Colon (tissue), 2 donors: Measurements from ENCODE around the gene HOXD13.

Source experiments
- FAIRE-seq: peaks from 2 replicates; lab custom pipeline; 2012; peaks lifted over from hg19 to GRCh38; lab: Jason Lieb, UNC
- donor health status: control.
- donor health status: control.

HOXD13 gene

DNA sequence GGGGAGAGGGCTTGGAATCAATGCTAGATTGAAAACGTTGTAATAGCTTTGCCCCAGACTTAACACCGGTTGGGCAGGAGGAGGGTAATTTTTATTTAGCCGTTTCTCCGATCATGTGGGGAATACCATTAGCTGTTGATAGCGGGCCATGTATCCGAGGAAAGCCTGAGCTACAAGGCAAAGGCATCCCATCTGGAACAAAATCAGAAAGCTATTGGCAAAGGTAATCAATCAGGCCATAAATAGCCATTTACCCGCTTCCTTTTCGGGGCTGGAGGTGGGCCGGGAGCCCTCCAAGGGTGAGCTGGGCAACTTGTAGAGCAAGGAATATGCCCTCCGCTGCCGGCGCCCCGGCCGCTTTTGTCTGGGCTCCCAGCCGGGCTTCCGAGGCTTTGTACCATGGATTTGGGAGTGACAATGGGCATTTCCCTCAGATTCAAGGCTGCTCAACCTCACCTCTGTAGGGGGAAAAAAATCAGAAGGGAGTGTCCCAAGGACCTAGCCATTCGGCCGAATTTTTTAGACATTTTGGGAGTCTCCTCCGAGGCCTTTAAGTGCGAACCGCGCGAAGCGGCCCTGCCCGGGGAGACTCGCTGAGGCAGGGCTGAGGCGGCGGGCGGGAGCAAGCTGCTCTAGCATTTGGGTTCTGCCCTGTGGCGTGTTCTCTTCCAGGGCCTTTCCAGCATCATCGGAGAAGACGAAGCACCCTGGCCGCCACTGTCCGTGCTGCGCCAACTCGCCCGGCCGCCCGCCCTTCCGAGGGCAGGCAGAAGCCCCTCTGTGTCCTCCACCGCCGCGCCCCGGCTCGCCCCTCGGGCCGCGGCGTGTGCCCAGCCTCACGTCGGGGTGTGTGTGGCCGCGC is 28.9 kb downstream of the HOXD13 start:
- FAIRE-seq, result no peak

DNA sequence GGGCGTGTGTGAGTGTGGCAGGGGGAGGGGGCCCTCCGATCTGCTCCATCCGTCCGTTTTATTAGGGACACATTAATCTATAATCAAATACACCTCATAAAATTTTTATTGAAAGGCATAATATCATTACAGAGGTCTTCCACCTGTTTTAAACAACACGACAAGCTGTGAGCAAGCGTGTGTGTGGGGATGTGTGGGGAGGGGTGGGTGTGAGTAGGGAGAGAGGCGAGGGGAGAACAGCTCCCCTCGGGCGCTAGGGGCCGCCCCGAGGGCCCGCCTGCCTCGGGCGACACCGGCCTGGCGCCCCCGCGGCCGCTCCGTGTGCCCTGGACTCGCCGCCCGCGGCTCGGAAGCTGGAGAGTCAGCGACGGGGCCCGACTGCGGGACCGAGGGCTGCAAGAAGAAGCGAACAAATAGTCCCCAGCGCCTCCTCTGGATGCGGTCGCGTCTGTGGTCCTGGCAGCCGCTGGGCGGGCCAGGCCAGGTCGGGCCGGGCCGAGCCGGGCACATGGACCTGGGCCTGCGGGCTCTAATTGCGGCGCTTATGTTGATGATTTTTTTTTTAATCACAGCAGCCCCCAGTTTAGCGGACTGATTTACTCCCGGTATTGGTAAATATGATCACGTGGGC is 29.6 kb downstream of the HOXD13 start:
- FAIRE-seq, result no peak

DNA sequence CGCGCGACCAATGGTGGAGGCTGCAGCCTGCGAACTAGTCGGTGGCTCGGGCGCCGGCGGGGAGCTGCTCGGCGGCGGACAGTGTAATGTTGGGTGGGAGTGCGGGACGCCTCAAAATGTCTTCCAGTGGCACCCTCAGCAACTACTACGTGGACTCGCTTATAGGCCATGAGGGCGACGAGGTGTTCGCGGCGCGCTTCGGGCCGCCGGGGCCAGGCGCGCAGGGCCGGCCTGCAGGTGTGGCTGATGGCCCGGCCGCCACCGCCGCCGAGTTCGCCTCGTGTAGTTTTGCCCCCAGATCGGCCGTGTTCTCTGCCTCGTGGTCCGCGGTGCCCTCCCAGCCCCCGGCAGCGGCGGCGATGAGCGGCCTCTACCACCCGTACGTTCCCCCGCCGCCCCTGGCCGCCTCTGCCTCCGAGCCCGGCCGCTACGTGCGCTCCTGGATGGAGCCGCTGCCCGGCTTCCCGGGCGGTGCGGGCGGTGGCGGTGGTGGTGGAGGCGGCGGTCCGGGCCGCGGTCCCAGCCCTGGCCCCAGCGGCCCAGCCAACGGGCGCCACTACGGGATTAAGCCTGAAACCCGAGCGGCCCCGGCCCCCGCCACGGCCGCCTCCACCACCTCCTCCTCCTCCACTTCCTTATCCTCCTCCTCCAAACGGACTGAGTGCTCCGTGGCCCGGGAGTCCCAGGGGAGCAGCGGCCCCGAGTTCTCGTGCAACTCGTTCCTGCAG is 30.3 kb downstream of the HOXD13 start, which contains the start of gene HOXD9:
Gene HOXD9 (plus strand): TSS at position 37 of the 728 bp plus-strand sequence. CDS start 50 bp downstream, at position 87.
- FAIRE-seq, result no peak

DNA sequence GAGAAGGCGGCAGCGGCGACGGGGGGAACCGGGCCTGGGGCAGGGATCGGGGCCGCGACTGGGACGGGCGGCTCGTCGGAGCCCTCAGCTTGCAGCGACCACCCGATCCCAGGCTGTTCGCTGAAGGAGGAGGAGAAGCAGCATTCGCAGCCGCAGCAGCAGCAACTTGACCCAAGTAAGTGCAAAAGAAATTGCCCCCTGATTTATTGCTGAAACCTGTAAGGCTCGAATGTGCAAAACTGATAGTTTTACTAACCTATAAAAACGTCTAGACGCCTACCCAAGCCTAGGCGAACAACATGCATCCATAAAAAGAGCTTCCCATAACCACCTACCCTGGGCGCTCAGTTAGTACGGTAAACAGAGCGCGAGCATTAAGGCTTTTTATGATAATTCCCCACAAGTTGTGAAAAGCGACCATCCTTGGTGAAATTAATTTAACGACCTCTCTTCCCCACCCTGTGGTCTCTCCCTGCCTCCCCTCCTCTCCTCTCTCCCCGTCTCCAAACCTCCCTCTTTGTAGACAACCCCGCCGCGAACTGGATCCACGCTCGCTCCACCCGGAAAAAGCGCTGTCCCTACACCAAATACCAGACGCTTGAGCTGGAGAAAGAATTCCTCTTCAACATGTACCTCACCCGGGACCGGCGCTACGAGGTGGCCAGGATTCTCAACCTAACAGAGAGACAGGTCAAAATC is 31.0 kb downstream of the HOXD13 start:
- FAIRE-seq, result no peak

DNA sequence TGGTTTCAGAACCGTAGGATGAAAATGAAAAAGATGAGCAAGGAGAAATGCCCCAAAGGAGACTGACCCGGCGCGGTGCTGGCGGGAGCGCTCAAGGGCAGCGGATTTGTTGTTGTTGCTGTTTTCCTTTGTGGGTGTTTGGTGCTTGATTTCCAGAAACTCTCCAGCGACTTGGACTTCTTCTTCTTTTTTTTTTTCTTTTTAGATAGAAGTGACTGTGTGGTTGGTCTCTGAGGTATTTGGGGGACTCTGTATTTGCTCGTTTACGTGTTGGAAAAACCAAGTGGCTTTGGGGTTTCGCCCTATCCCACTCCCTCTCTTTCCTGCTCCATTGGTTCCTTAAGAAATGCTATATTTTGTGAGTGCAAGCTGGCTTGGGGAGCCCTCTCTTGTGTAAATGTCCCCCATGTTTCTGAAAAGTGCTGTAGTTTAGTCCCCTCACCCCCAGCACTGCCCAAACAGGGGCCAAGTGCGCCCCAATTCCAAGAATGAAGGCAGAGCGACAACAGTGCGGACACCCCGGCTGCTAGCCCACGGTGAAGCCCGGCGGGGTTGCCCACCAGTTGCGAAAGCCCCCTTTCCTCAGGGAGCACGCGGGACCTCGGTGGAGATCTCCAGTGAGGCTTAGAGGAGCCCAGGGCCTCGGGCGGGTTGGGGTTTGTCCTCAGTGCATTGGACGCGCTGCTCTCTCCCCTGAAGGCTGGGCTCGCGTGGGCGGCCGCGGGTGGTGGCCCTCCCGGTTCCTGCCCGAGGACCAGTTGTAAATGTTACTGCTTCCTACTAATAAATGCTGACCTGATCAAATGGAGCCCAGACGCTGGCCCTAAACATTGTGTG is 31.8 kb downstream of the HOXD13 start:
- FAIRE-seq, result no peak

DNA sequence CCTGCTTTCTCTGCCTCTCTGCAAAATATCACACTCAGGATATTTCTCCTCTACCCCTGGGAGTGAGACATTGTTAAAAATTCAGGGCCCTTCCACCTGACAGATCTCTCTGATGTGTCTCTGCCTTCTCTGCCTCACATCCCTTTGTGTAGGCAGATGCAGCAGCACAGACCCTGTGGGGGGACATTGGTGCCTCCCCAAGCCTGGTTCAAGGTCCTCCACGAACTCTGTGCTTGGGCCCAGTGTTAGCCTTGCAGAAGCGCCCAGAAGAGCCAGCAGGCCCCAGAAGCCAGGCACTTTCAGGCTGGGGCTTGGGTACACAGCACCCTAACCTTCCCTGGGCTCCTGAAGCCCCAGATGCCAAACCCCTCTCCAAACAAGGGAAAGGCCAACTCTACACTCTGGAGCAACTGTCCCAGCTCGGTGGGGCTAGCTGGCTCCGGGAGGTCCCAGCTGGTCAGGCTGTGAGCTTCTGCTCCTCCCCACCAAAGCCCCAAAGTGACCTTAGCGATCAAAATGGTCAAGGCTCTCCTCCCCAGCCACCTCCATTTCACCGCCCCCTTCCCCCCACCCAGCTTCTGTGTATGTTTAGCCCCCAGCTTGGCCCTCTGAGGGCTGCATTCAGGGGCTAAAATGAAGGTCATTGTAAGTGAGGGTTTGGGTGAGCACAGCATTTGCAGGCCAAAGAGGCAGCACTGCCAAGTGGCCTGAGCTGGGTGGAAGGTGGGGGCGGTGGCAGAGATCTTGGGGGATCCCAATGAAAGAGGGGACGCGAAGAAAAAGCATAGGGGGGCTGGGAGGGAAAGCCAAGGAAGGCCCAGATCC is 32.6 kb downstream of the HOXD13 start:
- no peak for FAIRE-seq

GRCh38 chr2:176125772-176126054 is 33.2 kb downstream of the HOXD13 start:
- no peak for FAIRE-seq

GRCh38 chr2:176126929-176127773 is 34.6 kb downstream of the HOXD13 start:
- peak; percentile 36 for FAIRE-seq

- no peak for FAIRE-seq
Measured at GRCh38 chr2:176127774-176128072, 35.2 kb downstream of the HOXD13 start.

DNA sequence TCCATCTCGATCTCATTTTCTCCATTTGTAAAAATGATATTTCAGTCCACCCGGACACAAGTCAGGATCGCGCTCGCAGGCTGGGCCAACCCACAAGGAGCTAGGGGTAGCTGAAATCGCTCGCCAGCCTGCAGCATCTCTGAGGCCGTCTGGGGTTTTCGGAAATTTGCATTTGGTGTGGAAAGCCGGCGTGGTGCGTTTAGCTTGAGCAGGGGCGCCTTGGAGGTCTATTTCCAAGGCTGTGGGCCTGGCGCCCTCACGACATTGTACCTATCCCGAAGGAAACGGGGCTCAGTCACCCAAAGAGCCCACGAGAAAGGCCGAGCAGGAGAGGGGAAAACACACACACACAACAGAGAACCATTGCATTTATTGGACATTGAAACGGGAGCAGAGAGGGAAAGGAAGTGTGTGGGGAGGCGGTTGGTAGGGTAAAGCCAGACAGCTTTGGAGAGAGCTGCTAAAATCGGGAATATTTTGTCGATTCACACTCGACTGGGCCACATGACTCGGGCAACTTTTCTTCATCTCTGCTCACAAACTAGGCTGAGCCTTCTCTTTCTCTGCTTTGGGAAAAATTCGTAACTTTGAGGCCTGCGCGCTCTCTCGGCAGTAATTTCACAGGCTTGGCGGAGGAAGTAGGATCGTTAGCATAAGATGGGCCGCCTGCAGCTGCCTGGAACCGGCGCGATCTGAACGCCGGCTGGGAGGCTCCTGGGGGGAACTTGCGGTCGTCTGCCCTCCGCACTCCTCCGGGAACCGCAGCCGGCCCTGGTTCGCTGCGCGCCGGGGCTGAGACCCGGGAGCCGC is 35.9 kb downstream of the HOXD13 start:
- FAIRE-seq, result no peak

DNA sequence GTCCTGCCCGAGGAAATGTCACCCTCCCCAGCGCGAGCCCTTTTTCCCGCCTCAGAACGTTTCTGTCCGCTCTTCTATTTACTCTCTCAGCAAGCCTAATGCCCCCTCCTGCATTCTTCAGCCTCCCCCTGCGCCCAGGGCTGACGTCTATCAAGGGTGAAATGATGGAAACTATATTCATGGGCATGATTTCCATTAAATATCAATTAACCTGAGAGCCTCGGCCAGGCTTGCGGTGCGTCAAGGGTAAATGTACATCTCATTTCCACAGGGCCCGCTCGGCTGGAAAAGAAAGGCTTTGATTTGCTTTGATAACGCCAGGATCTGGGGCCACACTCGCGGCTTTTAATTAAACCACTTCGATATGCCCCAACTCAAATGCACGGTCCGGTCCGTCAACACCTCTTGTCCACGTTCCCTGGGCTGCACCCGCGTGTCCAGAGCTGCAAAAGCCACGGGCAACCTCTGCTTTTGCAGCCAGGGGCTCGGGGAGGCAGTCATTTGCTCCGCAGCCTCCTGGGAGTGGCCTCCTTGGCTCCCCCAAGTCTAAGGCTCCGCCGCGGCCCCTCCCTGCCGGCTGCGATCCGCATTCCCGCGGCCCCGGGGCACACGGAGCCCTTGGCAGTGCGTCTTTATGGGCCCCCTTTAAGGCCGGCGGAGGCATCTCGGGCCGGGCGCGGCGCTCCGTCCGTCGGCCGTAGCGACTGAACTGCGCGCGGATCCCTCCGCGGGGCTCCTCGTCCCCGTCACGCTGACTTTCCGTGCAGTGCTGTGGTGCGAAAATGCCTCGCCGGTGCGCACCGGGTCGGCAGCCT is 36.7 kb downstream of the HOXD13 start, which contains the start of gene HOXD8:
Gene HOXD8 (plus strand): TSS at position 724 of the 815 bp plus-strand sequence. CDS start 662 bp downstream, outside the sequence.
- FAIRE-seq, result no peak

GRCh38 chr2:176129813-176130146 is 37.3 kb downstream of the HOXD13 start:
- FAIRE-seq, result no peak

DNA sequence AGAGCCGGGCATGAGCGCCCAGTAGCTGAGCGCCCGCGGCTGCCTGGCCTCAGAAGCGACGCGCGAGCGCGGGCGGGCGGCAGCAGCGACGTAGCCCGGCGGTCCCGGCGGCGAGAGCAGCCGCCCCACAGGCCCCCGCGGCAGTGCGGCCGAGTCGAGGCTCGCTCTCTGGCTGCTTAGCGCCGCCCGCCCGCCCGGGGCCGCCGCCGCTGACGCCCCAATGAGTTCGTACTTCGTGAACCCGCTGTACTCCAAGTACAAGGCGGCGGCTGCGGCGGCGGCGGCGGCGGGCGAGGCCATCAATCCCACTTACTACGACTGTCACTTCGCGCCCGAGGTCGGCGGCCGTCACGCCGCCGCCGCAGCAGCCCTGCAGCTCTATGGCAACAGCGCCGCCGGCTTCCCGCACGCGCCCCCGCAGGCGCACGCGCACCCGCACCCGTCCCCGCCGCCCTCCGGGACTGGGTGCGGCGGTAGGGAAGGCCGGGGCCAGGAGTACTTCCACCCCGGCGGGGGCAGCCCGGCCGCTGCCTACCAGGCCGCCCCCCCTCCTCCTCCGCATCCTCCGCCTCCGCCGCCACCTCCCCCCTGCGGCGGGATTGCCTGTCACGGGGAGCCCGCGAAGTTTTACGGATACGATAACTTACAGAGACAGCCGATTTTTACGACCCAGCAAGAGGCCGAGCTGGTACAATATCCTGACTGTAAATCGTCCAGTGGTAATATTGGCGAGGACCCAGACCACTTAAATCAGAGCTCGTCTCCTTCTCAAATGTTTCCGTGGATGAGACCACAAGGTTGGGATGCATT is 37.8 kb downstream of the HOXD13 start:
- FAIRE-seq, result no peak

GRCh38 chr2:176130957-176131847 is 38.7 kb downstream of the HOXD13 start:
- no peak for FAIRE-seq

DNA sequence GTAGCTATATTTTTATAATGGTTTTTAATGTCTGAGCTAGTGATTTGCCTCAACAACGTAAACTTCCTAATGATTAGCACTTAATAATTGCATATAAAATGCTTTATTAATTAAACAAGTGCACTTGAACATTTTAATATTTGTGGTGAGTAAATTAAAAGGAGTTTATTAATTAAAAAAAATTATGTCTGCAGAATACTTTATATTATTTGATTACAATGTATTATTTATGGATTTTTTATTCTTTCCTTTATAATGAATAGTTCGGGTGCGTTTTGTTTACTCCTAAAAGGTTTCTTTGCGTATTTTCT is 39.3 kb downstream of the HOXD13 start:
- no peak for FAIRE-seq
